CD8-positive, alpha-beta memory T cell (primary cell): ENCODE measurements around the gene OR4C5. TPM values are rescaled to one million over a fixed set of nuclear protein-coding genes. Genes with fewer than 3 reads are reported as not detected.
"Not testable (repeated sequence)": the region's sequence is repeated elsewhere in the genome, so short reads cannot be mapped to it uniquely, and the experiment has no call there.

Experiments
- CTCF ChIA-PET: fragments of 350-600 bp; sonication (Branson Sonifier 250); formaldehyde crosslinking; loops from one replicate; lab custom pipeline; 2021; ENCODE audit warnings: antibody characterized with exemption; lab: Charles Lee
- POLR2A ChIA-PET: fragments of 350-600 bp; sonication (Branson Sonifier 250); formaldehyde crosslinking; loops from one replicate; lab custom pipeline; 2021; ENCODE audit warnings: antibody characterized with exemption; lab: Charles Lee
- DNase-seq, 5 donors: peaks; one replicate each; pipeline versions ENCODE4 v3.0.0 to v3.0.0-alpha.2; 2020 to 2022; ENCODE audit warnings: mixed read lengths in 1 of 5
- H3K27ac ChIP-seq: one replicate; pipeline ENCODE4 v1.7.0; 2013; ENCODE audit warnings: low read depth, mild to moderate bottlenecking, low read length, moderate library complexity
- H3K27me3 ChIP-seq: 2 replicates; pipeline ENCODE4 v1.7.0; 2013; ENCODE audit warnings: low read length, mild to moderate bottlenecking; ENCODE audit not compliant: insufficient read depth, poor library complexity, severe bottlenecking
- H3K36me3 ChIP-seq: 2 replicates; pipeline ENCODE4 v1.7.0; 2013; ENCODE audit warnings: mild to moderate bottlenecking, low read length, moderate library complexity; ENCODE audit not compliant: insufficient read depth
- H3K4me1 ChIP-seq: 2 replicates; pipeline ENCODE4 v1.7.0; 2013; ENCODE audit warnings: mild to moderate bottlenecking, low read length, moderate library complexity; ENCODE audit not compliant: insufficient read depth
- H3K4me3 ChIP-seq: 2 replicates; pipeline ENCODE4 v1.7.0; 2013; ENCODE audit warnings: mild to moderate bottlenecking, low read length
- H3K9me3 ChIP-seq: 2 replicates; pipeline ENCODE4 v1.7.0; 2013; ENCODE audit warnings: mild to moderate bottlenecking, low read length
- H3K27ac Mint-ChIP-seq, 8 donors: one replicate each; pipeline ENCODE4 v1.8.0; 2020 to 2021; ENCODE audit warnings: mixed read lengths in 8 of 8, mild to moderate bottlenecking in 6 of 8, inconsistent platforms in 3 of 8, moderate library complexity in 3 of 8
- H3K27me3 Mint-ChIP-seq, 2 donors: one replicate each; pipeline ENCODE4 v1.8.0; 2020 to 2021; ENCODE audit warnings: mixed read lengths in 2 of 2, mild to moderate bottlenecking in 1 of 2, moderate library complexity in 1 of 2
- H3K36me3 Mint-ChIP-seq, 3 donors: one replicate each; pipeline ENCODE4 v1.8.0; 2020 to 2021; ENCODE audit warnings: mixed read lengths in 3 of 3, inconsistent platforms in 1 of 3, mild to moderate bottlenecking in 1 of 3
- H3K4me1 Mint-ChIP-seq, 3 donors: one replicate each; pipeline ENCODE4 v1.8.0; 2020 to 2021; ENCODE audit warnings: mixed read lengths in 3 of 3, inconsistent platforms in 1 of 3, mild to moderate bottlenecking in 1 of 3
- H3K4me3 Mint-ChIP-seq, 7 donors: one replicate each; pipeline ENCODE4 v1.8.0; 2020 to 2021; ENCODE audit warnings: mixed read lengths in 7 of 7, mild to moderate bottlenecking in 6 of 7, moderate library complexity in 4 of 7, inconsistent platforms in 2 of 7
- H3K9me3 Mint-ChIP-seq, 5 donors: one replicate each; pipeline ENCODE4 v1.8.0; 2020 to 2022; ENCODE audit warnings: mixed read lengths in 5 of 5, mild to moderate bottlenecking in 3 of 5, moderate library complexity in 2 of 5, inconsistent platforms in 1 of 5
- polyA plus RNA-seq: library from polyadenylated mRNA; unstranded; fragments of 300-500 nt; fragmentation: Illumina TruSeq; gene quantifications from one replicate; pipeline ENCODE4 v1.2.3, GENCODE V29; 2021
- total RNA-seq, 2 experiments: library from RNA; stranded (reverse); gene quantifications; one replicate each; pipeline ENCODE4 v1.2.3, GENCODE V29; 2021

OR4C5 gene
- not detected for total RNA-seq
- not detected for polyA plus RNA-seq

DNA sequence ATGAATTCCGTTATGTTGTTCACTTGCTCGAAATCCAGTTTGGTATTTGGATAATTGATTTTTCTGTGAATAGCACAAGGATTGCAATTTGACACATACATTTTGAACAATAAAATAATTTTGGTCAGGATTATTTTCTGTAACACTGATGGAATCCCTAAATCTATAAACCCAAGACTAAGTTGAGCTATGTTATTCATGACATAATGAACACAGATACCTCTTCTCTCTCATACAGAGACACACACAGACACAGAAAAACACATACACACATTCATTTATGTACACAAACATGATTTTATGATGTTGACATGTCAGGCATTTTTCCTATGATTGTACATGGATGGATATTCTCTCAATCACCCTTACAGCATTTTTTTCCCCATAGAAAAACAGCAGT lies at the start of gene OR4C5:
Gene OR4C5 (minus strand): TSS at position 101 of the 400 bp plus-strand sequence. CDS start 0 bp downstream, at position 101.
- CTCF ChIA-PET: no interaction called here
- H3K27me3 Mint-ChIP-seq: peaks cover 0 to 3% of the 10 kb centered on the region in 2 donors
- POLR2A ChIA-PET: no interaction called here
- peak within 1 kb of the TSS in 1 of 8 donors; percentile 9 for H3K27ac Mint-ChIP-seq
- Histone ChIP-seq H3K27ac (no peak within 1 kb of the TSS), H3K4me1 (no peaks in the 10 kb centered on the region), H3K27me3 (no peaks in the 10 kb centered on the region), H3K36me3 (no peaks in the 10 kb centered on the region), H3K4me3 (no peak within 1 kb of the TSS), H3K9me3 (no peaks in the 10 kb centered on the region)
- no peak for DNase-seq
- H3K4me1 Mint-ChIP-seq: no peaks in the 10 kb centered on the region
- no peaks in the 10 kb centered on the region for H3K36me3 Mint-ChIP-seq
- no peak within 1 kb of the TSS for H3K4me3 Mint-ChIP-seq
- H3K9me3 Mint-ChIP-seq: peaks cover 0 to 4% (median 0%) of the 10 kb centered on the region in 5 donors

DNA sequence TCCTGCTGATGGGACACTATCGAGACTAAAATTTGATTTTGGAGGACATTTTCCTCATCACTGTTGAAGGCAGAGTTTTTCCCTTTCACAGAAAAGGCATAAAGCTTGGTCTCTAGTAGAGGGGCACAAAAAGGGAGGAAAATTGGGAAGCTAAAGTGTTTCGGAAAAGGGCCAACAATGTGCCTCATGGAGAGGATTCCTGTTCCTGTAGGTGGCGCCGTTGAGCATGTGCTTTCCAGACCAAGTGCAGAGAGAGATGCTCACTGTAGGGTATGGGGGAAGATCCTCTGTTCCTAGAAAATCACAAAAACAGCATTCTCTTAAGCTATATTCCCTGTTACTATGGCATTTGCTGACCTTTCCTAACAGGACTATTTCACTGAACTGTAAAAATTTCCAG lies 18.4 kb upstream of the OR4C5 start:
- H3K27ac Mint-ChIP-seq: no peak overlapping the region
- DNase-seq: no peak
- no peaks in the 10 kb centered on the region for H3K9me3 ChIP-seq
- H3K9me3 Mint-ChIP-seq: peaks cover 26 to 60% (median 49%) of the 10 kb centered on the region in 5 donors
- no peaks in the 10 kb centered on the region for H3K36me3 ChIP-seq
- no peaks in the 10 kb centered on the region for H3K4me1 Mint-ChIP-seq
- ChIA-PET POLR2A (no interaction called here), CTCF (no interaction called here)
- H3K36me3 Mint-ChIP-seq: peaks cover 0 to 6% (median 0%) of the 10 kb centered on the region in 3 donors
- no peak overlapping the region for H3K4me3 Mint-ChIP-seq
- no peaks in the 10 kb centered on the region for H3K4me1 ChIP-seq
- H3K27me3 ChIP-seq: no peaks in the 10 kb centered on the region
- H3K27me3 Mint-ChIP-seq: no peaks in the 10 kb centered on the region
- H3K27ac ChIP-seq: no peak overlapping the region
- H3K4me3 ChIP-seq: no peak overlapping the region

DNA sequence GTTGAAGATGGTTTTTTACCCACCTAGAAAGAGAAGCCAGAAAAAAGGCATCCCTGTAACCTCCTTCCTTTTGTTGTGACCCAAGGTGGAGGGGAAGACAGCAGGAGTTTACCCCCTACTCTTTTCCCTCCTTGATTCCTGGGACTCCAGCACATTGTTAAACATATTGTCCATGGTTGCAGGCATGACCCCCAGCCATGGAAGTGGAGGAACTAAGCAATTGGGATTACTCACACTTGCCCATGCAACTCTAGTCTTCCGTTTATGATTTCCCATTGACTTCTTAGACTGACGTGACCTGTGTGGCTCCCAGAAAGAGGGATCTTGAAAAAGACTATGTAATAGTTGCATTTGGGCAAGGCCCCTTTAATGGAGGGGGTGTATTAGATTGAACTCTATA lies 17.9 kb upstream of the OR4C5 start:
- H3K4me3 ChIP-seq, H3K36me3 Mint-ChIP-seq, H3K36me3 ChIP-seq, H3K27me3 Mint-ChIP-seq, H3K27me3 ChIP-seq, CTCF ChIA-PET, H3K4me1 ChIP-seq, DNase-seq, H3K4me1 Mint-ChIP-seq, POLR2A ChIA-PET, H3K9me3 ChIP-seq, H3K27ac Mint-ChIP-seq, H3K27ac ChIP-seq, H3K4me3 Mint-ChIP-seq: not testable (repeated sequence)
- H3K9me3 Mint-ChIP-seq: peaks cover 26 to 59% (median 51%) of the 10 kb centered on the region in 5 donors

DNA sequence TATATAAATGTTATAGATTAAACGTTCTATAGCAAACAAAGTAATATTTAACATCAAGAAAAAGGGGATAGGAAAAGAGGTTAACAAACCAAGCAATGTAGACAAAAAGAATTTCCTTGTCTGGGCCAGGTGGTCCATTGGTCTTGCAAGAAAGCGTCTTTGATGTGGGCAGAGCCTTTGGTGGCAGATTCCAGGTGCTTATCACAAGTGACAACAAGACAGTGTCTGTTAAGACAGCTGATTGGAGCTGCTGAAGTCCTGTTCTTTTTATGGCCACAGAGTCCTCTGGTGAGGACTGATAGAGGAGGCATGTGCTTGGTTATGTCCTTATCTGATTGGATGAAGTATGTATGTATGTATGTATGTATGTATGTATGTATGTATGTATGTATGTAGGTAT lies 5.0 kb downstream of the OR4C5 start:
- DNase-seq, H3K36me3 Mint-ChIP-seq, H3K4me3 Mint-ChIP-seq, H3K9me3 ChIP-seq, H3K4me3 ChIP-seq, H3K9me3 Mint-ChIP-seq, H3K4me1 ChIP-seq, H3K4me1 Mint-ChIP-seq, H3K36me3 ChIP-seq, H3K27me3 ChIP-seq, H3K27me3 Mint-ChIP-seq, H3K27ac Mint-ChIP-seq, POLR2A ChIA-PET, H3K27ac ChIP-seq, CTCF ChIA-PET: not testable (repeated sequence)

DNA sequence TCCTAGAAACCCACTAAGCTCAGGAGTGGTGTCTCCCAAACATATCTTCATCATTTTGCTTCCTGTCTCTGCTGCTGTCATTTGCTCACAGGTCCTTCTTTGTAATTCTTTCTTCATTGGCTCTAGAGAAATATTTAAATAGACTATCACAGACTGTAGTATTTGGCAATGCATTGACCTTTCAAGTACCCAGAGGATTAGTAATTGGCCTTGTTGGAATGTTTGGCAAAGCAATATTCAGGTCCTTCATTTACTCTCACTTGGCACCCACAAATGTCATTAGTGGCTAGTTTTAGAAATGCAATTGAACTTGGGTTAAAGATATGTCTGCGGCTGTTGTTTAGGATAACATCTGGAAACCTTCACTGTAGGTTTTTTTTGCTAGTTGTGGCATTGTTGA lies 11.6 kb downstream of the OR4C5 start:
- no peak overlapping the region for H3K27ac ChIP-seq
- no peak for DNase-seq
- no peak overlapping the region for H3K4me3 ChIP-seq
- peaks cover 9 to 16% of the 10 kb centered on the region in 2 donors for H3K27me3 Mint-ChIP-seq
- H3K9me3 ChIP-seq: peaks cover 5% of the 10 kb centered on the region
- H3K4me3 Mint-ChIP-seq: no peak overlapping the region
- no peaks in the 10 kb centered on the region for H3K27me3 ChIP-seq
- H3K9me3 Mint-ChIP-seq: peaks cover 2 to 18% (median 9%) of the 10 kb centered on the region in 5 donors
- H3K4me1 Mint-ChIP-seq: no peaks in the 10 kb centered on the region
- H3K36me3 Mint-ChIP-seq: peaks cover 0 to 8% (median 0%) of the 10 kb centered on the region in 3 donors
- POLR2A ChIA-PET: no interaction called here
- H3K27ac Mint-ChIP-seq: no peak overlapping the region
- CTCF ChIA-PET: no interaction called here
- no peaks in the 10 kb centered on the region for H3K36me3 ChIP-seq
- H3K4me1 ChIP-seq: no peaks in the 10 kb centered on the region

DNA sequence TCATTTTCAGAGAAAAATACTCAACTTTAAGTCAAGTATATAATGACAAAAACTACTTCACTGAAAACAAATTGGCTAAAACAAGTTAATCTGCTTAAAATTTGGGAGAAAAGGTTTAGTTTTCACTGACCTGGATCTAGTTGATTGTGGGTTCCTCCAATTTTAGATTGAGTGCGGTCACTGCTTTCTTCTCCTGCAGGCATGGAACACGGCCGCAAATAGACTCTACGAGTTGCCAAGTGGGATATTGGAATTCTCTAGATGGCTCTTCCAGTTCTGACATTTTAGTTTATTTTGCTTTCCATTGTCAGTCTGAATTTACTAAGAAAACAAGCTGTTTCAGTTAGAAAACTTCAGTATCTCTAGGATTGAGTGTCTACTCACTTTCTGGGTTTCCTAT lies 12.3 kb downstream of the OR4C5 start:
- H3K4me3 Mint-ChIP-seq: no peak overlapping the region
- peaks cover 5% of the 10 kb centered on the region for H3K9me3 ChIP-seq
- ChIA-PET POLR2A (no interaction called here), CTCF (no interaction called here)
- no peak overlapping the region for H3K4me3 ChIP-seq
- no peaks in the 10 kb centered on the region for H3K4me1 Mint-ChIP-seq
- H3K4me1 ChIP-seq: no peaks in the 10 kb centered on the region
- H3K36me3 Mint-ChIP-seq: peaks cover 0 to 8% (median 0%) of the 10 kb centered on the region in 3 donors
- H3K27me3 Mint-ChIP-seq: peaks cover 9 to 16% of the 10 kb centered on the region in 2 donors
- no peak overlapping the region for H3K27ac ChIP-seq
- no peak for DNase-seq
- peak overlapping the region in 1 of 8 donors; percentile 58 for H3K27ac Mint-ChIP-seq
- H3K36me3 ChIP-seq: no peaks in the 10 kb centered on the region
- H3K9me3 Mint-ChIP-seq: peaks cover 2 to 24% (median 14%) of the 10 kb centered on the region in 5 donors
- no peaks in the 10 kb centered on the region for H3K27me3 ChIP-seq

DNA sequence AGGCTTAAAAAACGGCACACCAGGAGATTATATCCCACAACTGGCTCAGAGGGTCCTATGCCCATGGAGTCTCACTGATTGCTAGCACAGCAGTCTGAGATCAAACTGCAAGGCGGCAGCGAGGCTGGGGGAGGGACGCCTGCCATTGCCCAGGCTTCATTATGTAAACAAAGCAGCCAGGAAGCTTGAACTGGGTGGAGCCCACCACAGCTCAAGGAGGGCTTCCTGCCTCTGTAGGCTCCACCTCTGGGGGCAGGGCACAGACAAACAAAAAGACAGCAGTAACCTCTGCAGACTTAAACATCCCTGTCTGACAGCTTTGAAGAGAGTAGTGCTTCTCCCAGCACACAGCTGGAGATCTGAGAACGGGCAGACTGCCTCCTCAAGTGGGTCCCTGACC lies 20.0 kb downstream of the OR4C5 start:
- DNase-seq: peak in 2 of 5 donors; percentile 14 to 48
- H3K4me3 ChIP-seq, H3K27me3 Mint-ChIP-seq, POLR2A ChIA-PET, H3K27me3 ChIP-seq, H3K27ac ChIP-seq, CTCF ChIA-PET, H3K36me3 ChIP-seq, H3K9me3 ChIP-seq: not testable (repeated sequence)
- H3K4me1 ChIP-seq: peaks cover 10% of the 10 kb centered on the region
- H3K27ac Mint-ChIP-seq: peak overlapping the region in 7 of 8 donors; percentile 24 to 85 (median 61)
- H3K4me3 Mint-ChIP-seq: peak overlapping the region in 5 of 7 donors; percentile 12 to 76 (median 49)
- peaks cover 16 to 67% (median 44%) of the 10 kb centered on the region in 5 donors for H3K9me3 Mint-ChIP-seq
- H3K4me1 Mint-ChIP-seq: peaks cover 25 to 27% (median 27%) of the 10 kb centered on the region in 3 donors
- H3K36me3 Mint-ChIP-seq: peaks cover 2 to 14% (median 10%) of the 10 kb centered on the region in 3 donors

DNA sequence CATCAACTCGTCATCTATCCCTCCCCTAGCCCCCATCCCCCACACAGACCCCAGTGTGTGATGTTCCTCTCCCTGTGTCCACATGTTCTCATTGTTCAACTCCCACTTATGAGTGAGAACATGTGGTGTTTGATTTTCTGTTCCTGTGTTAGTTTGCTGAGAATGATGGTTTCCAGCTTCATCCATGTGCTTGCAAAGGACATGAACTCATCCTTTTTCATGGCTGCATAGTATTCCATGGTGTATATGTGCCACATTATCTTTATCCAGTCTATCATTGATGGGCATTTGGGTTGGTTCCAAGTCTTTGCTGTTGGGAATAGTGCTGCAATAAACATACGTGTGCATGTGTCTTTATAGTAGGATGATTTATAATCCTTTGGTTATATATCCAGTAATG lies 23.8 kb downstream of the OR4C5 start:
- H3K27me3 Mint-ChIP-seq, POLR2A ChIA-PET, H3K9me3 ChIP-seq, CTCF ChIA-PET, DNase-seq, H3K36me3 ChIP-seq, H3K4me3 ChIP-seq, H3K27ac ChIP-seq, H3K27me3 ChIP-seq: not testable (repeated sequence)
- Mint-ChIP-seq H3K9me3 (peaks cover 16 to 39% (median 23%) of the 10 kb centered on the region in 5 donors), H3K4me3 (peak overlapping the region in 1 of 7 donors; percentile 26), H3K27ac (peak overlapping the region in 3 of 8 donors; percentile 32 to 57 (median 51)), H3K4me1 (peaks cover 34 to 38% (median 37%) of the 10 kb centered on the region in 3 donors), H3K36me3 (peaks cover 2 to 18% (median 10%) of the 10 kb centered on the region in 3 donors)
- peaks cover 10% of the 10 kb centered on the region for H3K4me1 ChIP-seq
